ENCODE results near the gene PTGIS. TPM values are rescaled to one million over a fixed set of nuclear protein-coding genes. Genes with fewer than 3 reads are reported as not detected.

PTGIS gene
- total RNA-seq, 6 experiments from 2014 or later = 0.05 TPM; not detected in 5

- TF ChIP-seq, protein P1, sequence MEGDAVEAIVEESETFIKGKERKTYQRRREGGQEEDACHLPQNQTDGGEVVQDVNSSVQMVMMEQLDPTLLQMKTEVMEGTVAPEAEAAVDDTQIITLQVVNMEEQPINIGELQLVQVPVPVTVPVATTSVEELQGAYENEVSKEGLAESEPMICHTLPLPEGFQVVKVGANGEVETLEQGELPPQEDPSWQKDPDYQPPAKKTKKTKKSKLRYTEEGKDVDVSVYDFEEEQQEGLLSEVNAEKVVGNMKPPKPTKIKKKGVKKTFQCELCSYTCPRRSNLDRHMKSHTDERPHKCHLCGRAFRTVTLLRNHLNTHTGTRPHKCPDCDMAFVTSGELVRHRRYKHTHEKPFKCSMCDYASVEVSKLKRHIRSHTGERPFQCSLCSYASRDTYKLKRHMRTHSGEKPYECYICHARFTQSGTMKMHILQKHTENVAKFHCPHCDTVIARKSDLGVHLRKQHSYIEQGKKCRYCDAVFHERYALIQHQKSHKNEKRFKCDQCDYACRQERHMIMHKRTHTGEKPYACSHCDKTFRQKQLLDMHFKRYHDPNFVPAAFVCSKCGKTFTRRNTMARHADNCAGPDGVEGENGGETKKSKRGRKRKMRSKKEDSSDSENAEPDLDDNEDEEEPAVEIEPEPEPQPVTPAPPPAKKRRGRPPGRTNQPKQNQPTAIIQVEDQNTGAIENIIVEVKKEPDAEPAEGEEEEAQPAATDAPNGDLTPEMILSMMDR (IDR thresholded peaks at IDR 0.05) = no peak
- Mint-ChIP-seq H3K4me1 (ENCODE audit: low read depth) (no peaks in the 10 kb centered on the region), H3K27me3 (ENCODE audit: insufficient read depth) (peaks cover 39% of the 10 kb centered on the region), H3K9me3 (no peaks in the 10 kb centered on the region), H3K27ac (no peak overlapping the region), H3K4me3 (no peak overlapping the region), H3K36me3 (ENCODE audit: low read depth) (no peaks in the 10 kb centered on the region)
- no peak for DNase-seq
Measured at GRCh38 chr20:49475292-49476015, 92.5 kb downstream of the PTGIS start.

GRCh38 chr20:49471397-49471796 is 96.5 kb downstream of the PTGIS start:
- H3K4me1 Mint-ChIP-seq (ENCODE audit: low read depth) = no peaks in the 10 kb centered on the region
- H3K9me3 Mint-ChIP-seq = no peaks in the 10 kb centered on the region
- no peak for DNase-seq
- H3K36me3 Mint-ChIP-seq (ENCODE audit: low read depth) = no peaks in the 10 kb centered on the region
- H3K27ac Mint-ChIP-seq = no peak overlapping the region
- TF ChIP-seq, protein P1 (IDR thresholded peaks at IDR 0.05) = no peak
- peaks cover 39% of the 10 kb centered on the region for H3K27me3 Mint-ChIP-seq (ENCODE audit: insufficient read depth)
- no peak overlapping the region for H3K4me3 Mint-ChIP-seq

DNA sequence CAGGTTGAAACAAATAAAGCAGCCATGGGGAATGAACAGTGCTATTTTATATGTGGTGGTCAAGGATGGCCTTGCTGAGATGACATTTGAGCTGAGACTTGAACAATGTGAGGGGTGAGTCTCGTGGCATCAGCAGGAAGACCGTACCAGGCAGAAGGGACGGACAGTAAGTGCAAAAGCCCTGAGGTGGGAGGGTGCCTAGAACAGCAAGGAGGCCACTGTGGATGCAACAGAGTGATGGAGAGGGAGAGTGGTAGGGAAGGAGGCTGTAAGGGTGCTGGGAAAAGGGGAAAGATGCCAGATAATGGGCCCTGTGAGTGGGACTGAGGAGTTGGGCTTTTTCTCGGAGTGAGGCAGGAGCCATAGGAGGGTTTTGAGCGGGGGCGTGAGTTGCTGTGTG is 97.0 kb downstream of the PTGIS start:
- DNase-seq = no peak
- Mint-ChIP-seq H3K27me3 (ENCODE audit: insufficient read depth) (peaks cover 39% of the 10 kb centered on the region), H3K4me3 (no peak overlapping the region), H3K27ac (no peak overlapping the region), H3K9me3 (no peaks in the 10 kb centered on the region), H3K4me1 (ENCODE audit: low read depth) (no peaks in the 10 kb centered on the region), H3K36me3 (ENCODE audit: low read depth) (no peaks in the 10 kb centered on the region)
- TF ChIP-seq, protein P1 (IDR thresholded peaks at IDR 0.05) = no peak

DNA sequence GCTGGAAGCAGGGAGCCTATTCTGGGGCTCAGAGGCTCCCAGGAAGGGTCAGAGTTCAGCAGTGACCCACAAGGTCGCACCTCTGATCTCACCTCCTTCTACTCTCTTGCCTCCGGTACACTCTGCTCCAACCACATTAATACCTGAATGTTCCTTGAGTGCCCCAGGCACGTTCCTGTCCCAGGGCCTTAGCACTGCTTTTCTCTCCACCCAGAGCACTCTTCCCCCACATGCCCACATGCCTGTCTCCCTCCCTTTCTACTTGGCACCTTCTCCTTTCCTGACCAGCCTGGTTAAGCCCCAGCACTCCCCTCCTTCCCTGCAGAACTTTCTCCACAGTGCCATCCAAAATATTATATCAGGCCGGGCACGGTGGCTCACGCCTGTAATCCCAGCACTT is 98.9 kb downstream of the PTGIS start:
- TF ChIP-seq, protein P1 (IDR thresholded peaks at IDR 0.05) = no peak
- peaks cover 46% of the 10 kb centered on the region for H3K27me3 Mint-ChIP-seq (ENCODE audit: insufficient read depth)
- no peak overlapping the region for H3K4me3 Mint-ChIP-seq

GRCh38 chr20:49468412-49468811 is 99.5 kb downstream of the PTGIS start:
- Mint-ChIP-seq H3K27me3 (ENCODE audit: insufficient read depth) (peaks cover 50% of the 10 kb centered on the region), H3K4me1 (ENCODE audit: low read depth) (no peaks in the 10 kb centered on the region)
- TF ChIP-seq, protein P1 (IDR thresholded peaks at IDR 0.05) = no peak

More for the DNA sequence above, 98.9 kb downstream of the PTGIS start:
- no peaks in the 10 kb centered on the region for H3K9me3 Mint-ChIP-seq
- H3K36me3 Mint-ChIP-seq (ENCODE audit: low read depth) = no peaks in the 10 kb centered on the region
- no peaks in the 10 kb centered on the region for H3K4me1 Mint-ChIP-seq (ENCODE audit: low read depth)
- no peak overlapping the region for H3K27ac Mint-ChIP-seq
- DNase-seq = no peak

More at GRCh38 chr20:49468412-49468811, 99.5 kb downstream of the PTGIS start:
- Mint-ChIP-seq H3K36me3 (ENCODE audit: low read depth) (no peaks in the 10 kb centered on the region), H3K4me3 (no peak overlapping the region), H3K27ac (no peak overlapping the region), H3K9me3 (no peaks in the 10 kb centered on the region)
- DNase-seq = no peak

Data from HFFc6 (cell line).